ENCODE measurements around the gene RPUSD1. TPM values are rescaled to one million over a fixed set of nuclear protein-coding genes. Genes with fewer than 3 reads are reported as not detected.

The RPUSD1 gene
- total RNA-seq, 2 experiments from 2014 or later = 12.8 to 15.0 TPM

- no peaks in the 10 kb centered on the region for H3K36me3 ChIP-seq (ENCODE audit: insufficient read depth, low read length)
- DNase-seq (no peak), ATAC-seq (ENCODE audit: poor library complexity) (no peak)
- ChIA-PET POLR2A (interaction anchor here (1.1 kb wide), 1 partner anchor 15 kb away, joined by 3 read pairs; the partner anchor contains the start of genes CHTF18 and RPUSD1), CTCF (no interaction called here)
- Mint-ChIP-seq H3K4me3 (no peak overlapping the region), H3K9me3 (no peaks in the 10 kb centered on the region), H3K27me3 (peaks cover 10% of the 10 kb centered on the region), H3K27ac (no peak overlapping the region), H3K4me1 (ENCODE audit: low read depth) (peaks cover 9% of the 10 kb centered on the region), H3K36me3 (ENCODE audit: low read depth) (no peaks in the 10 kb centered on the region)
- H3K27me3 ChIP-seq (ENCODE audit: control insufficient read depth in 1 of 2, insufficient read depth in 2 of 2, low read length in 2 of 2) = peaks cover 25 to 31% of the 10 kb centered on the region in 2 experiments
- H3K9me3 ChIP-seq (ENCODE audit: control insufficient read depth in 1 of 2, insufficient read depth in 1 of 2, low read length in 2 of 2) = peaks cover 0 to 23% of the 10 kb centered on the region in 2 experiments
- H3K4me3 ChIP-seq (ENCODE audit: low read length) = no peak overlapping the region
- TF ChIP-seq CTCF (IDR thresholded peaks at IDR 0.05) = no peak
- peaks cover 23% of the 10 kb centered on the region for H3K4me1 ChIP-seq (ENCODE audit: insufficient read depth, low read length)
- intact Hi-C loops (cut with DNase I, micrococcal nuclease) = no loop called here
- H3K27ac ChIP-seq (ENCODE audit: low read depth in 1 of 2, low read length in 2 of 2) = no peak overlapping the region
These were observed 15.5 kb upstream of the RPUSD1 start for GRCh38 chr16:803754-804080.

- CTCF ChIA-PET = no interaction called here
- no peak overlapping the region for H3K4me3 Mint-ChIP-seq
These were observed 15.0 kb upstream of the RPUSD1 start for GRCh38 chr16:802914-803753.

GRCh38 chr16:802461-802860, 14.3 kb upstream of the RPUSD1 start:
- ChIA-PET POLR2A (interaction anchor here (0.6 kb wide), 1 partner anchor 401 kb away, joined by 3 read pairs; the partner anchor contains the start of gene DECR2), CTCF (no interaction called here)
- no peak overlapping the region for H3K4me3 Mint-ChIP-seq
- H3K36me3 Mint-ChIP-seq (ENCODE audit: low read depth) = no peaks in the 10 kb centered on the region
- H3K27me3 Mint-ChIP-seq = peaks cover 14% of the 10 kb centered on the region
- no peaks in the 10 kb centered on the region for H3K4me1 Mint-ChIP-seq (ENCODE audit: low read depth)
- H3K9me3 Mint-ChIP-seq = no peaks in the 10 kb centered on the region
- Histone ChIP-seq H3K36me3 (ENCODE audit: insufficient read depth, low read length) (no peaks in the 10 kb centered on the region), H3K27me3 (ENCODE audit: control insufficient read depth in 1 of 2, insufficient read depth in 2 of 2, low read length in 2 of 2) (peaks cover 25 to 31% of the 10 kb centered on the region in 2 experiments), H3K27ac (ENCODE audit: low read depth in 1 of 2, low read length in 2 of 2) (no peak overlapping the region), H3K4me3 (ENCODE audit: low read length) (no peak overlapping the region), H3K4me1 (ENCODE audit: insufficient read depth, low read length) (peaks cover 14% of the 10 kb centered on the region), H3K9me3 (ENCODE audit: control insufficient read depth in 1 of 2, insufficient read depth in 1 of 2, low read length in 2 of 2) (peaks cover 0 to 23% of the 10 kb centered on the region in 2 experiments)
- DNase-seq (no peak), ATAC-seq (ENCODE audit: poor library complexity) (no peak)
- intact Hi-C loops (cut with DNase I, micrococcal nuclease) = no loop called here
- no peak for TF ChIP-seq CTCF (IDR thresholded peaks at IDR 0.05)
- H3K27ac Mint-ChIP-seq = no peak overlapping the region

More at GRCh38 chr16:802914-803753, 15.0 kb upstream of the RPUSD1 start:
- Histone ChIP-seq H3K27ac (ENCODE audit: low read depth in 1 of 2, low read length in 2 of 2) (no peak overlapping the region), H3K4me3 (ENCODE audit: low read length) (no peak overlapping the region), H3K4me1 (ENCODE audit: insufficient read depth, low read length) (peaks cover 17% of the 10 kb centered on the region), H3K36me3 (ENCODE audit: insufficient read depth, low read length) (no peaks in the 10 kb centered on the region), H3K9me3 (ENCODE audit: control insufficient read depth in 1 of 2, insufficient read depth in 1 of 2, low read length in 2 of 2) (peaks cover 0 to 23% of the 10 kb centered on the region in 2 experiments), H3K27me3 (ENCODE audit: control insufficient read depth in 1 of 2, insufficient read depth in 2 of 2, low read length in 2 of 2) (peaks cover 25 to 31% of the 10 kb centered on the region in 2 experiments)
- no peaks in the 10 kb centered on the region for H3K36me3 Mint-ChIP-seq (ENCODE audit: low read depth)
- DNase-seq = no peak
- no peak for TF ChIP-seq CTCF (IDR thresholded peaks at IDR 0.05)
- peaks cover 4% of the 10 kb centered on the region for H3K4me1 Mint-ChIP-seq (ENCODE audit: low read depth)
- ATAC-seq (ENCODE audit: poor library complexity) = no peak
- H3K27ac Mint-ChIP-seq = no peak overlapping the region
- no peaks in the 10 kb centered on the region for H3K9me3 Mint-ChIP-seq
- POLR2A ChIA-PET = interaction anchor here (1.1 kb wide), 1 partner anchor 15 kb away, joined by 3 read pairs; the partner anchor contains the start of genes CHTF18 and RPUSD1
- H3K27me3 Mint-ChIP-seq = peaks cover 10% of the 10 kb centered on the region
- intact Hi-C loops (cut with DNase I, micrococcal nuclease) = no loop called here
